Mesothelial cell of epicardium (in vitro differentiated cells): ENCODE data around the gene BEND5. TPM values are rescaled to one million over a fixed set of nuclear protein-coding genes. Genes with fewer than 3 reads are reported as not detected.

Experiments
- DNase-seq, 2 experiments: peaks; one replicate each; pipeline ENCODE4 v3.0.0; 2021; ENCODE audit warnings: low spot score in 2 of 2; ENCODE audit not compliant: unreplicated experiment in 2 of 2
- H3K27ac Mint-ChIP-seq: 2 replicates; pipeline ENCODE4 v1.8.0; 2021; ENCODE audit warnings: mixed read lengths
- H3K27me3 Mint-ChIP-seq: 2 replicates; pipeline ENCODE4 v1.8.0; 2021; ENCODE audit warnings: low read depth, mixed read lengths
- H3K36me3 Mint-ChIP-seq: 2 replicates; pipeline ENCODE4 v1.8.0; 2021; ENCODE audit warnings: mixed read lengths
- H3K4me1 Mint-ChIP-seq: 2 replicates; pipeline ENCODE4 v1.8.0; 2021; ENCODE audit warnings: mixed read lengths
- H3K4me3 Mint-ChIP-seq: 2 replicates; pipeline ENCODE4 v1.8.0; 2021; ENCODE audit warnings: mild to moderate bottlenecking, moderate library complexity, mixed read lengths
- H3K9me3 Mint-ChIP-seq: 2 replicates; pipeline ENCODE4 v1.8.0; 2021; ENCODE audit warnings: mixed read lengths
- CTCF ChIP-seq: fragments of 200-600 bp; sonication (generic); IDR thresholded peaks from one replicate; pipeline ENCODE4 v1.5.0; 2021; ENCODE audit warnings: antibody characterized with exemption; ENCODE audit not compliant: unreplicated experiment
- total RNA-seq: library from RNA; stranded (reverse); gene quantifications from 3 replicates; pipeline ENCODE4 v1.2.1, GENCODE V29; 2021

BEND5 gene
- total RNA-seq, 1 donor from 2014 or later, result 14.8 TPM

DNA sequence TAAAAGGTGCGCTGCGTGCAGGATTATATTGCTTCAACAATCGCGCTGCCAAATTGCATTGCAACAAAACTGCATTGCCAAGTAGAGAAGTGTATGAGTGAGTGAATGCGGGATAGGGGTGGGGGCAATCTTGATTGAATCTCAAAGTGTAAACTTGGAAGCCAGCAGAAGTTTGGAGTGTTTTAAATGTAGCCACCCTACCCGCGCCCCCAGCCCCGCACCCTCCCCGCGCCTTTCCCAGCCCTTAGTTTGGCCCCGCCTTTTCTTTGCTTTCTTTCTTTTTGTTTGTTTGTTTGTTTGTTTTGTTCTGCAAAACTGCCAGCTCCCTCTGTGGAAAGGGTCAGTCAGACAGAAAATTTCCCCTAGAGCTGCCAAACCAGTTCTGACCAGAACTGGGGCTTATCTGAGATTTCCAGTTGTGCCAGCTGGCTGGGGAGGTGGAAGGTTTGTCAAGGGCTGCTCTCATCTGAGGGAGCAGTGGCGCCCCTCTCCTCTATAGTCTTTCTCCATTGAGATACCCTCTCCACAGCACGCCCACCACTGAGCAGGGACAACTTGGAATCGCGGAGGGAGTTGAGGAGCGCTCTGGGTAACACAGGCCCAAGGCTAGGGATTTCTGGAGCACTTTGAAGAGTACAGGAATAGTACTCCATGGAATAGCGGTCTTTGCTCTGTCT, 666 bp upstream of the BEND5 start:
- Mint-ChIP-seq H3K27ac (peak overlapping the region; percentile 86), H3K9me3 (no peaks in the 10 kb centered on the region), H3K4me1 (peaks cover 19% of the 10 kb centered on the region), H3K4me3 (peak overlapping the region; percentile 93), H3K36me3 (peaks cover 3% of the 10 kb centered on the region), H3K27me3 (peaks cover 15% of the 10 kb centered on the region)
- no peak for DNase-seq
- no peak for TF ChIP-seq CTCF

DNA sequence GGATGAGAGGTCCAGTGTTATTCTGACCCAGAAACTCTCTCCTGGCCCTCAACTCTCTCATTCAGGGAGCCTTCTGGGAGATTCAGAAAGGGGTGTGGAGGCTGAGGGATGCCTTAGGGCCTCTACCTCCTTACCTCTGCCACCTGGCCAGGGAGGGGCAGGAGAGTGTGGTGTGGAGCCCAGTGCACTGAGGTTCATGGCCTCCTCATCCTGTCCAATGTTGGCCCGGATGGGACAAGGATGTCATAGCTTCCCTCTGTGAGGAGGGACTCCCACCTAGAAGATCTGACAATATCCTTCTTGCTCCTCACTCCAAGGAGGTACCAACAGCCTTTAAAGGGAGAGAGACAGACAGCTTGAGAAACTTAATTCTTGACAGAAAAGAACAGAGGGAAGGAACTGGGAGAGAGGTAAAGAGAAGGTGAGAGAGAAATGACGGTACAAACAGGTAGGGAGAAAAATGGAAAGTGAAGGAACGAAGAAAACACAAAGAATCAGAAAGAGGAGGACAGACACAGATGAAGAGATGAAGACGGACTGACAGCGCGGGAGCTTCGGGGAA, 779 bp downstream of the BEND5 start:
- H3K27ac Mint-ChIP-seq, result peak overlapping the region; percentile 87
- peaks cover 8% of the 10 kb centered on the region for H3K27me3 Mint-ChIP-seq
- peak overlapping the region; percentile 91 for H3K4me3 Mint-ChIP-seq
- H3K4me1 Mint-ChIP-seq, result peaks cover 19% of the 10 kb centered on the region
- DNase-seq, result no peak
- TF ChIP-seq CTCF, result no peak
- no peaks in the 10 kb centered on the region for H3K9me3 Mint-ChIP-seq
- H3K36me3 Mint-ChIP-seq, result peaks cover 4% of the 10 kb centered on the region

DNA sequence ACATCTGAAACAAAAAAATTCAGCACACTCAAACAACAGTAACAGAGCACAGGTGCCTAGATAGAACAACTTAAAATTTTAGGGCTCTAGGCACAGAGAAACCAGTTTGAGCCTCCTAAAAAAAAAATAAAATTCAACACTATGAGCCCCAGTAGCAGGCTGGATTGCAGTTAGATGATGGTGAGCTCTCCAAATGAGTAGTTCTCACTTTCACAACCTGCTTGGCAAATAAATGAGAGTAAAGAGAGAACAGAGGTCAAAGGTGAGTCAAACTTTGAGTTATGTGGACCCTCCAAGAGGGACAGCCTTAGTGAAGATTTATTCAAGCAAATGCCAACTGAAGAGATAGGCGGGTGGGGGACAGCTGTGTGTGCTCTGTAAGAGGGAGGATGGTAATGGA, 3.6 kb downstream of the BEND5 start:
- peaks cover 4% of the 10 kb centered on the region for H3K36me3 Mint-ChIP-seq
- H3K27me3 Mint-ChIP-seq, result no peaks in the 10 kb centered on the region
- H3K27ac Mint-ChIP-seq, result no peak overlapping the region
- H3K9me3 Mint-ChIP-seq, result no peaks in the 10 kb centered on the region
- H3K4me1 Mint-ChIP-seq, result peaks cover 20% of the 10 kb centered on the region
- no peak for DNase-seq
- H3K4me3 Mint-ChIP-seq, result no peak overlapping the region
- no peak for TF ChIP-seq CTCF

DNA sequence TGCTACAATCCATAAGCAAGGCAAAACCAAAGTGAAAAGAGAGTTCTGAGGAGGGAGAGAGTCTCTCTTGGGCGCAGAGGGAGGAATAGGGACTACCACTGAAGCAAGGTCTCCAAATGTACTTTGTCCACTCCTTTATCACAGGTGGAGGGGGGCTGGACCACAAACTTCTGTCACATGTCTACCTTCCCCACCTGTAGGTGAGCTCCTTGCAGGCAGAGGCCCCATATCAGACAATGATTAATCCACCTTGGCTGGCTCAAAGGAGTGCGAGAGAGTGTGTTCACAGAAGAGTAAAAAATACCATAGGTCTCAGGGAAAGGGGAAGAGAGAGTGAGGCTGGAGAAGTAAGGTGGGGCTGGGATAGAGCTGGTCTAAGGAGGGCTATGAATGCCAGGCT, 4.5 kb downstream of the BEND5 start:
- Mint-ChIP-seq H3K9me3 (no peaks in the 10 kb centered on the region), H3K4me3 (no peak overlapping the region), H3K36me3 (peaks cover 4% of the 10 kb centered on the region), H3K27ac (no peak overlapping the region), H3K27me3 (no peaks in the 10 kb centered on the region), H3K4me1 (peaks cover 15% of the 10 kb centered on the region)
- no peak for TF ChIP-seq CTCF
- DNase-seq, result no peak

- DNase-seq, result no peak
- TF ChIP-seq CTCF, result no peak
- no peak overlapping the region for H3K27ac Mint-ChIP-seq
- no peaks in the 10 kb centered on the region for H3K27me3 Mint-ChIP-seq
- H3K4me3 Mint-ChIP-seq, result no peak overlapping the region
- H3K4me1 Mint-ChIP-seq, result peaks cover 15% of the 10 kb centered on the region
- H3K9me3 Mint-ChIP-seq, result no peaks in the 10 kb centered on the region
- peaks cover 7% of the 10 kb centered on the region for H3K36me3 Mint-ChIP-seq
Observed at GRCh38 chr1:48771561-48771960, 5.1 kb downstream of the BEND5 start.
